Activated CD4-positive, alpha-beta T cell treated with anti-CD3 and anti-CD28 coated beads for 4 hours (primary cell): ENCODE data around the gene CRTAC1.

Experiments
- DNase-seq, 2 donors: peaks; one replicate each; pipeline ENCODE4 v3.0.0-alpha.2; 2020

Gene CRTAC1

GRCh38 chr10:98029149-98030092 lies 1.0 kb downstream of the CRTAC1 start:
- no peak for DNase-seq

- peak; percentile 49 for DNase-seq
These were observed 2.2 kb downstream of the CRTAC1 start for GRCh38 chr10:98028168-98028770.

- DNase-seq = no peak
These were observed 7.4 kb downstream of the CRTAC1 start for GRCh38 chr10:98023024-98023423.

- no peak for DNase-seq
These were observed 9.6 kb downstream of the CRTAC1 start for GRCh38 chr10:98020784-98021183.

GRCh38 chr10:98020254-98020653 lies 10.2 kb downstream of the CRTAC1 start:
- no peak for DNase-seq

GRCh38 chr10:98019784-98020183 lies 10.6 kb downstream of the CRTAC1 start:
- no peak for DNase-seq

- DNase-seq = no peak
These were observed 13.5 kb downstream of the CRTAC1 start for GRCh38 chr10:98016772-98017475.

GRCh38 chr10:98013776-98014175 lies 16.6 kb downstream of the CRTAC1 start:
- no peak for DNase-seq

- no peak for DNase-seq
These were observed 17.3 kb downstream of the CRTAC1 start for GRCh38 chr10:98013122-98013521.

- no peak for DNase-seq
These were observed 17.8 kb downstream of the CRTAC1 start for GRCh38 chr10:98012644-98013043.

- no peak for DNase-seq
These were observed 19.3 kb downstream of the CRTAC1 start for GRCh38 chr10:98010939-98011685.

GRCh38 chr10:98006266-98006665 lies 24.2 kb downstream of the CRTAC1 start:
- no peak for DNase-seq

GRCh38 chr10:98001736-98002135 lies 28.7 kb downstream of the CRTAC1 start:
- no peak for DNase-seq

- no peak for DNase-seq
These were observed 30.1 kb downstream of the CRTAC1 start for GRCh38 chr10:98000346-98000745.

- no peak for DNase-seq
These were observed 30.5 kb downstream of the CRTAC1 start for GRCh38 chr10:97999923-98000248.

- DNase-seq = no peak
These were observed 31.1 kb downstream of the CRTAC1 start for GRCh38 chr10:97999066-97999922.

- no peak for DNase-seq
These were observed 38.5 kb downstream of the CRTAC1 start for GRCh38 chr10:97991871-97992270.

- DNase-seq = no peak
These were observed 48.6 kb downstream of the CRTAC1 start for GRCh38 chr10:97981816-97982215.

- no peak for DNase-seq
These were observed 52.7 kb downstream of the CRTAC1 start for GRCh38 chr10:97977673-97978072.

- DNase-seq = no peak
These were observed 54.8 kb downstream of the CRTAC1 start for GRCh38 chr10:97975598-97975997.

GRCh38 chr10:97974526-97975525 lies 55.6 kb downstream of the CRTAC1 start:
- DNase-seq = no peak
